Breast epithelium (tissue), 3 donors: ENCODE measurements around the gene FYB1.

Experiments used
- CTCF ChIP-seq, 3 donors: fragments of 450-650 bp; IDR thresholded peaks; one replicate each; pipeline ENCODE4 v1.5.1; 2016 to 2017; ENCODE audit warnings: antibody characterized with exemption in 3 of 3, mild to moderate bottlenecking in 3 of 3, moderate library complexity in 3 of 3
- POLR2A ChIP-seq: fragments of 450-650 bp; IDR thresholded peaks from one replicate; pipeline ENCODE4 v1.6.1; 2016; ENCODE audit warnings: antibody characterized with exemption, mild to moderate bottlenecking, moderate library complexity

DNA sequence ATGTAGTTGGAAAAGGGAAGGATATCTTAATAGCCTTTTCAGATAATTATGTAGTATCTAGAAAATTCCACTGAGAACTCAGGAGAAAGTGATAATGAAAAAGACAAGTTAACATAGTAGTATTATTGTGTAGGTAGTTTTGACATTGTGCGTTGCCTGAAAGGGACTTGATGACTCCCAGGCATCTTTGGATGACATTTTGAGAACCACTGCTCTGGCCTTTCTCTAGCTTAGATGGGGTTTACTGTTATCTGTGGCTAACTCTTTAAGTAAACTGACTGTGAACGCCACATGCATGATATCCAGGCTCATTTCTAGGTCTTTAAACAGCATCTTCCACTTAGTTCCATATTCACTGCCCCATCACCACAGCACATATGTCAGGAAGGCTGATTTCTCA is 14.4 kb upstream of the FYB1 start:
- TF ChIP-seq CTCF (IDR thresholded peaks at IDR 0.05) = no peak
- no peak for TF ChIP-seq POLR2A
